SIG-M5 treated with dmso at 0.1 percent for 504 hours (cell line): ENCODE measurements around the gene CCNI.

Experiments
- DNase-seq: peaks from one replicate; lab custom pipeline; 2025; ENCODE audit not compliant: unreplicated experiment; lab: John Stamatoyannopoulos, UW

CCNI gene

GRCh38 chr4:77007358-77008230 lies 68.2 kb downstream of the CCNI start:
- peak; percentile 24 for DNase-seq

DNA sequence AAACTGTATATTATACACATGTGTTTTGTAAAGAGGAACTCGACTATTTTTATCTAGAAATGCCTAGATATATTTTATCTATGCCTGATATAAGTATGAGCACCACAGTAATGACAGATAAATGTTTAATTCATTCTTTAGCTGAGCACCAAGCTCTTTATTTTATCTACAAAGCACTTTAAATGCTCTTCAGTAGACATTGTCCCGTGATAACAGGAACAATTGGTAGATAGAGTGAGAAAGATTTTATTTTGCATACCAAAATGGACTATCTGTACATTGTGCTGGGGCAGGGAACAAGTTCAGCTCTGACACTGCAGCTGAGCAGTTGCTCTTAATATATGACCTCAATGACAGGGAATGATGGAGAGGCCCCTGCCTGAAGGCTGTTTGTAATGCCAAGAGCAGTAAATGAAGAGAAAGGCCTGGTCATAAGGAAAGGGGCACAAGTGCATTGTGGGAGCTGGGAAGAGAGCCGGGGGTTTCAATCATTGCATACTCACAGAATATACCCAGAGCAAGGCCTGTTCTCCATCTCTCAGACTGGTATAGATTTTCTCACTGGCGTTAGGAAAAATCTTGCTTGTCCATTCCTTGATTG lies 68.9 kb downstream of the CCNI start:
- no peak for DNase-seq

DNA sequence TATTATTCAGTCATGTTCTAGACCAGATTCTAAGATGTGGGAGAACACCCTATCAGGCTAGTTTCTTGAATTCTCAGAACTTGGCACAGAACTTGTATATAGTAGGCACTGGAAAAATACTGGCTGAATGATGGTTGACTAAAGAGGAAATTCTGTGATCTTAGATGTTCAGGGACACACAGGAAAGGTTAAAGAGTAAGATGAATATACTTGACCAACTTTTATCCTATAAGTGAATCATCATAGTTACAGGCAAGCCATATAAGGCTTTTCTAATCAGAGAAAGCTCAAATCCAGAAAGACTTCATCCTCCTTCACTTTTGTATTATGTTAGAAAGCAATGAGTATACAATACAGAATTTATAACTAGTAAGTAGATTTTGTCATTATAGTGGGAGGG lies 72.4 kb downstream of the CCNI start:
- no peak for DNase-seq

GRCh38 chr4:77002321-77003107 lies 73.3 kb downstream of the CCNI start:
- no peak for DNase-seq

DNA sequence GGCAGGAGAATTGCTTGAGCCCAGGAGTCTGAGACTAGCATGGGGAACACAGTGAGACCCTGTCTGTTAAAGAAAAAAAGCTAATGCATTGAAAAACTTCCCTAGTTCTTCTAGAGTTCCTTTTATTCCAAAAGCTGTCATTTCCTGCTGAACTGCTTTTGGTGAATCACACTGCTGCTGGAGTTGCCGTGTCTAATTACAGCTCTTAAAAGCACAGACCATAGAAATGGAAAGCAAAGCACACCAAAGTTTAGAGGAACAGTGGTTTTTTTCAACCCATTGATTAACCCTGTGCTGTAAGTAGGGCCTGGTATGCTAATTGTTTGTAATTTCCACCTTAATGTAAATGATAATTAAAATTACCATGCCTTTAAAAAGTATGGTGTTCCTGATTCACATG lies 73.9 kb downstream of the CCNI start:
- DNase-seq, result no peak

- DNase-seq, result no peak
Measured at GRCh38 chr4:76998251-76998901, 77.4 kb downstream of the CCNI start.

DNA sequence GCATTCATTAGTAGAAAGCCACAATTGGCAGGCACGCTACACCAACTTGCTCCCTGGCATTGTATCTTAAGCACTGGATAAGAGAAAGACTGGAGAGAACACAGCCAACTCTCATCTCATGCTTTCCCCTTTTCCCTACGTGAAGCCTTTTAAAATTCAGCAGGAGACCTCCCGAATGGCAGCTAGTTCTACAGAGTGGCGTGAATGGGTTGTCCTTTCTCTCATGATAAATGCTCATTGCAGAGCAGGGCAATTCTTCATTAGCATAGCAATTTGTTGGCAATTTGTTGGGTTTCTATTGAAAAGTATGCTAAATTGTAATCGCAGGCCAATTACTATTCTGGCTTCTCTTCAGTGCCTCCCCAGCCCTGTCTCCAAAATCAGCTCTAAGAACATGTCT lies 78.3 kb downstream of the CCNI start:
- DNase-seq, result no peak
